ENCODE measurements around the gene NRIP3.
"Not testable (repeated sequence)": the region's sequence is repeated elsewhere in the genome, so short reads cannot be mapped to it uniquely, and the experiment has no call there.

DNA sequence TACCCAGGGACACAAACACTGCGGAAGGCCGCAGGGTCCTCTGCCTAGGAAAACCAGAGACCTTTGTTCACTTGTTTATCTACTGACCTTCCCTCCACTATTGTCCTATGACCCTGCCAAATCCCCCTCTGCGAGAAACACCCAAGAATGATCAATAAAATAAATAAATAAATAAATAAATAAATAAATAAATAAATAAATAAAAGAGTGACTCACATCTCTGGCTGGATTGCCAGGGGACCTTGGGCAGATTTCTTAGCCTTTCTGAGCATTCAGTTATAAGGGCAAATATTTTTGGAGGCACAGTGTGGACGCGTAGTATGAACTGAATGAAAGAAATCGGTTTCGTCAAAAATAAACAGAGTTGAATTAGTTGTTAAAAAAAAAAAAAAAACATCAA is 24.4 kb downstream of the NRIP3 start:
- not testable (repeated sequence) for TF ChIP-seq ESRRG (CRISPR knock-in tag; IDR thresholded peaks at IDR 0.05); ZNF565 (CRISPR knock-in tag; conservative IDR thresholded peaks at IDR 0.05; ENCODE audit: low read depth); ARNTL (CRISPR knock-in tag; IDR thresholded peaks at IDR 0.05; ENCODE audit: borderline replicate concordance, low read depth)
- TF ChIP-seq, protein P1, sequence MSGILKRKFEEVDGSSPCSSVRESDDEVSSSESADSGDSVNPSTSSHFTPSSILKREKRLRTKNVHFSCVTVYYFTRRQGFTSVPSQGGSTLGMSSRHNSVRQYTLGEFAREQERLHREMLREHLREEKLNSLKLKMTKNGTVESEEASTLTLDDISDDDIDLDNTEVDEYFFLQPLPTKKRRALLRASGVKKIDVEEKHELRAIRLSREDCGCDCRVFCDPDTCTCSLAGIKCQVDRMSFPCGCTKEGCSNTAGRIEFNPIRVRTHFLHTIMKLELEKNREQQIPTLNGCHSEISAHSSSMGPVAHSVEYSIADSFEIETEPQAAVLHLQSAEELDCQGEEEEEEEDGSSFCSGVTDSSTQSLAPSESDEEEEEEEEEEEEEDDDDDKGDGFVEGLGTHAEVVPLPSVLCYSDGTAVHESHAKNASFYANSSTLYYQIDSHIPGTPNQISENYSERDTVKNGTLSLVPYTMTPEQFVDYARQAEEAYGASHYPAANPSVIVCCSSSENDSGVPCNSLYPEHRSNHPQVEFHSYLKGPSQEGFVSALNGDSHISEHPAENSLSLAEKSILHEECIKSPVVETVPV (CRISPR knock-in tag; IDR thresholded peaks at IDR 0.05), result not testable (repeated sequence)
